Vagina (tissue), 2 donors: ENCODE results near the gene SNRK. TPM values are rescaled to one million over a fixed set of nuclear protein-coding genes. Genes with fewer than 3 reads are reported as not detected.
A peak's percentile ranks its signal among the peaks of the same experiment; 100 is the strongest.

ENCODE experiments used
- DNase-seq, 2 donors: peaks; one replicate each; pipeline ENCODE4 v3.0.0-alpha.2; 2017; ENCODE audit errors: extremely low spot score in 2 of 2
- H3K27ac ChIP-seq: fragments of 200-600 bp; sonication (generic); one replicate; pipeline ENCODE4 v1.5.1; 2019
- H3K27me3 ChIP-seq: fragments of 200-600 bp; sonication (generic); one replicate; pipeline ENCODE4 v1.5.1; 2019
- H3K36me3 ChIP-seq, 2 donors: fragments of 200-600 bp; sonication (generic); one replicate each; pipeline ENCODE4 v1.5.1; 2017 to 2019
- H3K4me1 ChIP-seq: fragments of 200-600 bp; sonication (generic); one replicate; pipeline ENCODE4 v1.5.1; 2019
- H3K4me3 ChIP-seq, 2 donors: fragments of 200-600 bp; sonication (generic); 1 replicate in 1 of 2; 2 replicates in 1 of 2; pipeline ENCODE4 v1.5.1; 2016 to 2019
- H3K9me3 ChIP-seq: fragments of 200-600 bp; sonication (generic); one replicate; pipeline ENCODE4 v1.5.1; 2019
- CTCF ChIP-seq, 3 experiments: fragments of 450-650 bp in 2 of 3; fragments of 200-600 bp in 1 of 3; sonication (generic) in 1 of 3; IDR thresholded peaks; one replicate each; pipeline ENCODE4 v1.5.1; 2017 to 2019; ENCODE audit warnings: antibody characterized with exemption in 3 of 3, mild to moderate bottlenecking in 2 of 3, moderate library complexity in 2 of 3
- POLR2A ChIP-seq, 2 donors: fragments of 450-650 bp; IDR thresholded peaks; one replicate each; pipeline ENCODE4 v1.6.1; 2017; ENCODE audit warnings: antibody characterized with exemption in 2 of 2, mild to moderate bottlenecking in 2 of 2, moderate library complexity in 2 of 2
- POLR2AphosphoS5 ChIP-seq, 2 donors: sonication (generic); formaldehyde crosslinking; IDR thresholded peaks; one replicate each; pipeline ENCODE4 v1.9.0; 2017; ENCODE audit warnings: antibody characterized with exemption in 2 of 2, mild to moderate bottlenecking in 2 of 2, low read depth in 1 of 2; ENCODE audit not compliant: insufficient read depth in 1 of 2
- intact Hi-C: fragments of 100-400 bp; cut with DNase I; formaldehyde crosslinking; loops from one replicate; pipeline ENCODE4 v1.15.1; 2023
- total RNA-seq: library from RNA; depleted of rRNA; stranded (reverse); fragments of >200 nt; gene quantifications from one replicate; pipeline ENCODE4 v1.2.3, GENCODE V29; 2016

Gene SNRK
- total RNA-seq, 1 donor from 2014 or later, result 97.0 TPM

GRCh38 chr3:43279532-43279931 is 6.8 kb upstream of the SNRK start:
- Histone ChIP-seq H3K27ac (no peak overlapping the region), H3K27me3 (no peaks in the 10 kb centered on the region), H3K4me1 (peaks cover 7% of the 10 kb centered on the region), H3K4me3 (no peak overlapping the region), H3K36me3 (no peaks in the 10 kb centered on the region), H3K9me3 (no peaks in the 10 kb centered on the region)
- TF ChIP-seq POLR2AphosphoS5 (IDR thresholded peaks at IDR 0.05; ENCODE audit: insufficient read depth in 1 of 2, low read depth in 1 of 2) (no peak), CTCF (IDR thresholded peaks at IDR 0.05) (no peak), POLR2A (IDR thresholded peaks at IDR 0.05) (no peak)
- DNase-seq, result no peak
- intact Hi-C loops, result no loop called here

GRCh38 chr3:43281020-43281419 is 5.3 kb upstream of the SNRK start:
- H3K27ac ChIP-seq, result no peak overlapping the region
- intact Hi-C loops, result no loop called here
- DNase-seq, result no peak
- H3K27me3 ChIP-seq, result no peaks in the 10 kb centered on the region
- TF ChIP-seq POLR2AphosphoS5 (IDR thresholded peaks at IDR 0.05; ENCODE audit: insufficient read depth in 1 of 2, low read depth in 1 of 2) (no peak), CTCF (IDR thresholded peaks at IDR 0.05) (no peak), POLR2A (IDR thresholded peaks at IDR 0.05) (no peak)
- no peaks in the 10 kb centered on the region for H3K9me3 ChIP-seq
- peaks cover 13% of the 10 kb centered on the region for H3K4me1 ChIP-seq
- no peak overlapping the region for H3K4me3 ChIP-seq
- no peaks in the 10 kb centered on the region for H3K36me3 ChIP-seq

GRCh38 chr3:43284171-43284570 is 2.2 kb upstream of the SNRK start:
- no peak for DNase-seq
- no peaks in the 10 kb centered on the region for H3K27me3 ChIP-seq
- no peak overlapping the region for H3K4me3 ChIP-seq
- TF ChIP-seq POLR2AphosphoS5 (IDR thresholded peaks at IDR 0.05; ENCODE audit: insufficient read depth in 1 of 2, low read depth in 1 of 2) (peak in 1 of 2 donors; percentile 19), CTCF (IDR thresholded peaks at IDR 0.05) (no peak), POLR2A (IDR thresholded peaks at IDR 0.05) (no peak)
- no peaks in the 10 kb centered on the region for H3K36me3 ChIP-seq
- intact Hi-C loops, result no loop called here
- H3K9me3 ChIP-seq, result no peaks in the 10 kb centered on the region
- H3K27ac ChIP-seq, result no peak overlapping the region
- H3K4me1 ChIP-seq, result peaks cover 32% of the 10 kb centered on the region

GRCh38 chr3:43285644-43286043 is 696 bp upstream of the SNRK start:
- Histone ChIP-seq H3K4me1 (peaks cover 47% of the 10 kb centered on the region), H3K4me3 (peak overlapping the region; percentile 67 to 71), H3K27me3 (no peaks in the 10 kb centered on the region), H3K9me3 (no peaks in the 10 kb centered on the region), H3K27ac (peak overlapping the region; percentile 92), H3K36me3 (no peaks in the 10 kb centered on the region)
- TF ChIP-seq CTCF (IDR thresholded peaks at IDR 0.05) (no peak), POLR2AphosphoS5 (IDR thresholded peaks at IDR 0.05; ENCODE audit: insufficient read depth in 1 of 2, low read depth in 1 of 2) (no peak), POLR2A (IDR thresholded peaks at IDR 0.05) (no peak)
- no peak for DNase-seq
- intact Hi-C loops, result no loop called here

GRCh38 chr3:43286841-43287499 is 630 bp downstream of the SNRK start:
- peaks cover 60% of the 10 kb centered on the region for H3K4me1 ChIP-seq
- intact Hi-C loops, result no loop called here
- no peak for TF ChIP-seq CTCF (IDR thresholded peaks at IDR 0.05)
- no peak for TF ChIP-seq POLR2A (IDR thresholded peaks at IDR 0.05)
- no peak for TF ChIP-seq POLR2AphosphoS5 (IDR thresholded peaks at IDR 0.05; ENCODE audit: insufficient read depth in 1 of 2, low read depth in 1 of 2)

More at GRCh38 chr3:43286841-43287499, 630 bp downstream of the SNRK start:
- no peak for DNase-seq
- Histone ChIP-seq H3K27ac (peak overlapping the region; percentile 92), H3K9me3 (no peaks in the 10 kb centered on the region), H3K36me3 (no peaks in the 10 kb centered on the region), H3K4me3 (peak overlapping the region; percentile 67 to 71), H3K27me3 (no peaks in the 10 kb centered on the region)
